Naive thymus-derived CD4-positive, alpha-beta T cell (primary cell): ENCODE results near the gene FCN3. TPM values are rescaled to one million over a fixed set of nuclear protein-coding genes. Genes with fewer than 3 reads are reported as not detected.

Experiments
- ATAC-seq: fragments of 150-1000 bp; cut with Tn5 transposase; 2 replicates; pipeline ENCODE4 v1.10.0; 2021; ENCODE audit warnings: mild to moderate bottlenecking, moderate library complexity
- CTCF ChIA-PET: fragments of 350-600 bp; sonication (Branson Sonifier 250); formaldehyde crosslinking; loops from one replicate; lab custom pipeline; 2021; ENCODE audit warnings: antibody characterized with exemption; lab: Charles Lee
- POLR2A ChIA-PET: fragments of 350-600 bp; sonication (Branson Sonifier 250); formaldehyde crosslinking; loops from one replicate; lab custom pipeline; 2021; ENCODE audit warnings: antibody characterized with exemption, inconsistent platforms; lab: Charles Lee
- DNase-seq, 9 donors: peaks; one replicate each; pipeline versions ENCODE4 v3.0.0 to v3.0.0-alpha.2; 2020 to 2022; ENCODE audit warnings: mixed read lengths in 1 of 9
- H3K27ac ChIP-seq: one replicate; pipeline ENCODE4 v1.7.0; 2013; ENCODE audit warnings: mild to moderate bottlenecking, low read depth, low read length, moderate library complexity
- H3K27me3 ChIP-seq, 2 donors: one replicate each; pipeline ENCODE4 v1.7.0; 2013; ENCODE audit warnings: low read length in 2 of 2, mild to moderate bottlenecking in 2 of 2, moderate library complexity in 2 of 2; ENCODE audit not compliant: control insufficient read depth in 2 of 2, insufficient read depth in 2 of 2
- H3K36me3 ChIP-seq, 3 experiments: 1 replicate in 2 of 3; 2 replicates in 1 of 3; pipeline ENCODE4 v1.7.0; 2013; ENCODE audit warnings: low read length in 3 of 3, mild to moderate bottlenecking in 3 of 3, moderate library complexity in 1 of 3; ENCODE audit not compliant: insufficient read depth in 3 of 3, control insufficient read depth in 2 of 3
- H3K4me1 ChIP-seq, 2 donors: one replicate each; pipeline ENCODE4 v1.7.0; 2013; ENCODE audit warnings: low read length in 2 of 2, mild to moderate bottlenecking in 2 of 2, moderate library complexity in 1 of 2; ENCODE audit not compliant: control insufficient read depth in 2 of 2, insufficient read depth in 2 of 2
- H3K4me3 ChIP-seq: 2 replicates; pipeline ENCODE4 v1.7.0; 2013; ENCODE audit warnings: mild to moderate bottlenecking, low read length
- H3K9me3 ChIP-seq, 3 experiments: 1 replicate in 2 of 3; 2 replicates in 1 of 3; pipeline ENCODE4 v1.7.0; 2013; ENCODE audit warnings: low read length in 3 of 3; ENCODE audit not compliant: control insufficient read depth in 2 of 3
- H3K27ac Mint-ChIP-seq, 9 donors: one replicate each; pipeline ENCODE4 v1.8.0; 2020 to 2022; ENCODE audit warnings: mixed read lengths in 9 of 9, mild to moderate bottlenecking in 8 of 9, moderate library complexity in 5 of 9, inconsistent platforms in 2 of 9
- H3K27me3 Mint-ChIP-seq, 5 donors: one replicate each; pipeline ENCODE4 v1.8.0; 2021 to 2022; ENCODE audit warnings: mixed read lengths in 5 of 5, mild to moderate bottlenecking in 1 of 5
- H3K36me3 Mint-ChIP-seq, 5 donors: one replicate each; pipeline ENCODE4 v1.8.0; 2020 to 2022; ENCODE audit warnings: mixed read lengths in 5 of 5, mild to moderate bottlenecking in 3 of 5, inconsistent platforms in 1 of 5
- H3K4me1 Mint-ChIP-seq, 7 donors: one replicate each; pipeline ENCODE4 v1.8.0; 2020 to 2022; ENCODE audit warnings: mixed read lengths in 7 of 7, mild to moderate bottlenecking in 3 of 7, inconsistent platforms in 1 of 7
- H3K4me3 Mint-ChIP-seq, 10 donors: one replicate each; pipeline ENCODE4 v1.8.0; 2020 to 2022; ENCODE audit warnings: mild to moderate bottlenecking in 10 of 10, mixed read lengths in 10 of 10, moderate library complexity in 6 of 10, inconsistent platforms in 2 of 10
- H3K9me3 Mint-ChIP-seq, 11 donors: one replicate each; pipeline ENCODE4 v1.8.0; 2020 to 2022; ENCODE audit warnings: mixed read lengths in 11 of 11, mild to moderate bottlenecking in 4 of 11, inconsistent platforms in 1 of 11, moderate library complexity in 1 of 11
- intact Hi-C, 2 donors: fragments of 100-400 bp; cut with micrococcal nuclease; formaldehyde crosslinking; loops; one replicate each; pipeline ENCODE4 v1.15.1; 2023
- polyA plus RNA-seq, 2 donors: library from polyadenylated mRNA; unstranded; fragments of 300-500 nt; fragmentation: Illumina TruSeq; gene quantifications; one replicate each; pipeline ENCODE4 v1.2.3, GENCODE V29; 2021
- total RNA-seq, 6 experiments: library from RNA in 5 of 6; stranded (reverse) in 5 of 6; gene quantifications; 1 replicate in 5 of 6; 2 replicates in 1 of 6; pipeline ENCODE4 v1.2.3 and lab custom pipeline; 2021 to 2026

Gene FCN3
- total and polyA plus RNA-seq, 7 experiments from 2014 or later: not detected

DNA sequence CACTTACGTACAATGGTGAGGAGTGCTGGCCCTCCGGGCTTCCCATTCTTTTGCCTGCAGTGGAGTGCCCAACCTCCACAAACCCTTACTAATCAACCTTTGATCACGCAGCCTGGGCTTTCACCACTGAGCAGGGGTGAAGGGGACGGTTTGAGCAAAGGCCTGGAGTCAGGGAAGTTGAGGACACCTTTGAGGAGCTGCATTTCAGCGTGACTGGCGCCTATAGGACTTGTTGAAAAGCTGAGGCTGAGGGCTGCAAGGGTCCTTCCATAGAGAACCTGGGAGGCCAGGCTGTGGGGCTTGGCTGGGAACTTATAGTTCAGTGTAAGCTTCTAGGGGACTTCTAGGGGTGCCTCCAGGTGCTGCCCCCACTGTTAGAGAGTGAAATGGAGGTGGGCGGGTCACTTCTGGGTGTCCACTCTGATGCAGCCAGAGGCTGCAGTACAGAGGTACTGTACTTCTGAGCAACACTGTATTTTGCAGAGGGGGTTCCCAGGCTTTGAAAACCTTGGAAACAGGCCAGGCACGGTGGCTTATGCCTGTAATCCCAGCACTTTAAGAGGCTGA is 23.0 kb downstream of the FCN3 start:
- DNase-seq (no peak), ATAC-seq (no peak)
- Histone ChIP-seq H3K4me3 (no peak overlapping the region), H3K27ac (no peak overlapping the region), H3K36me3 (peaks cover 0 to 39% (median 8%) of the 10 kb centered on the region in 3 experiments), H3K9me3 (no peaks in the 10 kb centered on the region), H3K4me1 (peaks cover 11 to 17% of the 10 kb centered on the region in 2 donors), H3K27me3 (no peaks in the 10 kb centered on the region)
- Mint-ChIP-seq H3K36me3 (peaks cover 0 to 12% (median 3%) of the 10 kb centered on the region in 5 donors), H3K9me3 (no peaks in the 10 kb centered on the region), H3K4me1 (peaks cover 7 to 32% (median 25%) of the 10 kb centered on the region in 7 donors), H3K27ac (peak overlapping the region in 5 of 9 donors; percentile 14 to 74 (median 41)), H3K4me3 (no peak overlapping the region), H3K27me3 (no peaks in the 10 kb centered on the region)
- ChIA-PET CTCF (interaction anchor here (1.0 kb wide), 1 partner anchor 28 kb away, joined by 3 read pairs; no protein-coding TSS in a partner anchor), POLR2A (interaction anchor here (0.8 to 9.2 kb wide), 2 partner anchors 7 to 18 kb away, joined by 3 to 111 read pairs; partner anchors contain the start of gene SYTL1)
- intact Hi-C loops: no loop called here

GRCh38 chr1:27350663-27351540 is 23.7 kb downstream of the FCN3 start:
- intact Hi-C loops: no loop called here
- DNase-seq: no peak
- no peak for ATAC-seq
- no peaks in the 10 kb centered on the region for H3K9me3 Mint-ChIP-seq
- no peak overlapping the region for H3K27ac ChIP-seq
- no peaks in the 10 kb centered on the region for H3K9me3 ChIP-seq
- H3K4me3 ChIP-seq: no peak overlapping the region
- H3K36me3 ChIP-seq: peaks cover 0 to 44% (median 8%) of the 10 kb centered on the region in 3 experiments
- peaks cover 12 to 31% (median 27%) of the 10 kb centered on the region in 7 donors for H3K4me1 Mint-ChIP-seq
- ChIA-PET CTCF (interaction anchor here (1.0 to 1.7 kb wide), 2 partner anchors 19 to 28 kb away, joined by 3 to 8 read pairs; no protein-coding TSS in a partner anchor), POLR2A (interaction anchor here (0.8 to 9.2 kb wide), 3 partner anchors 7 to 17 kb away, joined by 3 to 111 read pairs (median 3); partner anchors contain the start of gene SYTL1)
- peaks cover 4 to 16% (median 6%) of the 10 kb centered on the region in 5 donors for H3K36me3 Mint-ChIP-seq
- peak overlapping the region in 2 of 9 donors; percentile 17 to 51 for H3K27ac Mint-ChIP-seq
- peak overlapping the region in 1 of 10 donors; percentile 18 for H3K4me3 Mint-ChIP-seq
- H3K27me3 Mint-ChIP-seq: no peaks in the 10 kb centered on the region
- H3K4me1 ChIP-seq: peaks cover 6 to 9% of the 10 kb centered on the region in 2 donors
- H3K27me3 ChIP-seq: no peaks in the 10 kb centered on the region

DNA sequence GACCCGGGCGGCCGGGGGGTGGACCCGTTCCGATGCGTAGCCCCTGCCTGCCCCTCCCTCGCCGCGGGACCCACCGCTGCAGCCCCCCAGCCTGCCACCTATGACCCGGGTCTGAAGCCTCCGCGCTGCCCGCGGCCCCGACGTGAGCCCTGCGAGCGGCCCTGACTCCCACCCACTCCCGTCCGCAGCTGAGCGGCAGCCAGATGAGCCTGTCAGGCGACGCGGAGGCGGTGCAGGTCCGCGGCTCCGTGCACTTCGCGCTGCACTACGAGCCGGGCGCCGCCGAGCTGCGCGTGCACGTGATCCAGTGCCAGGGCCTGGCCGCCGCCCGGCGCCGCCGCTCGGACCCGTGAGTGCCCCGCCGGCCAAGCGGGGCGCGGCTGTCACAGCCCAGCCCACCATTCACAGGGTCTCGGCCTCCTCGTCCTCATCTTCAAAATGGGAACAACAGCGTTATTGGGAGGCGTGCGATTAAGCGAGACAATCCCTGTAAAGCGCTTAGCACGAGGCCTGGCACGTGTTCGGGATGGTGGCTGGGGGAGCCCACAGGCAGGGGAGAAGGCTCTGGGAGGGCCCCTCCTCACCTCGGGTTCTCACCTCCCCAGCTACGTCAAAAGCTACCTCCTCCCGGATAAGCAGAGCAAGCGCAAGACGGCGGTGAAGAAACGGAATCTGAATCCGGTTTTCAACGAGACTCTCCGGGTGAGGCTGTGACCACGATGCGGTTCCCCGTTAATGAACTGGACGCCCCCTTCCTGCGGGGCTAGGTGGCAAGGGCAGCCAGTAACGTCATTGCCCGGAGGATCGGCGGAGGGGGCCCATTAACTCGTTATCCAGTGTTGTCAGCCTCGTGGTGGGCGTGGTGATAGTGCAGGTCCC is 24.6 kb downstream of the FCN3 start:
- Histone ChIP-seq H3K27me3 (no peaks in the 10 kb centered on the region), H3K9me3 (no peaks in the 10 kb centered on the region), H3K27ac (peak overlapping the region; percentile 70), H3K4me1 (peaks cover 0 to 7% of the 10 kb centered on the region in 2 donors), H3K36me3 (peaks cover 0 to 49% (median 8%) of the 10 kb centered on the region in 3 experiments), H3K4me3 (no peak overlapping the region)
- H3K27ac Mint-ChIP-seq: no peak overlapping the region
- peak overlapping the region in 1 of 10 donors; percentile 69 for H3K4me3 Mint-ChIP-seq
- DNase-seq: no peak
- peak; percentile 79 for ATAC-seq
- ChIA-PET CTCF (interaction anchor here (1.7 kb wide), 1 partner anchor 18 kb away, joined by 8 read pairs; no protein-coding TSS in a partner anchor), POLR2A (interaction anchor here (0.7 to 1.3 kb wide), 4 partner anchors 9 to 27 kb away, joined by 3 to 5 read pairs (median 3); partner anchors contain the start of gene SYTL1)
- H3K36me3 Mint-ChIP-seq: peaks cover 4 to 14% (median 6%) of the 10 kb centered on the region in 5 donors
- peaks cover 5 to 28% (median 23%) of the 10 kb centered on the region in 7 donors for H3K4me1 Mint-ChIP-seq
- H3K9me3 Mint-ChIP-seq: no peaks in the 10 kb centered on the region
- intact Hi-C loops: loop anchor here in 1 of 2 donors (1.0 kb wide), 1 partner anchor 9 kb away; no protein-coding TSS in a partner anchor
- no peaks in the 10 kb centered on the region for H3K27me3 Mint-ChIP-seq

GRCh38 chr1:27348861-27349783 is 25.5 kb downstream of the FCN3 start:
- Mint-ChIP-seq H3K27ac (peak overlapping the region in 4 of 9 donors; percentile 42 to 62 (median 52)), H3K9me3 (no peaks in the 10 kb centered on the region), H3K36me3 (peaks cover 4 to 18% (median 6%) of the 10 kb centered on the region in 5 donors), H3K4me1 (peaks cover 5 to 32% (median 29%) of the 10 kb centered on the region in 7 donors), H3K4me3 (peak overlapping the region; percentile 19 to 74 (median 62)), H3K27me3 (no peaks in the 10 kb centered on the region)
- ATAC-seq (peak; percentile 88), DNase-seq (peak in 3 of 9 donors; percentile 26 to 38 (median 36))
- H3K4me3 ChIP-seq: peak overlapping the region; percentile 50
- POLR2A ChIA-PET: interaction anchor here (0.7 to 1.3 kb wide), 3 partner anchors 11 to 26 kb away, joined by 3 to 5 read pairs (median 3); no protein-coding TSS in a partner anchor
- no peaks in the 10 kb centered on the region for H3K9me3 ChIP-seq
- intact Hi-C loops: loop anchor here in 1 of 2 donors (1.0 kb wide), 1 partner anchor 8 kb away; no protein-coding TSS in a partner anchor
- peaks cover 0 to 52% (median 8%) of the 10 kb centered on the region in 3 experiments for H3K36me3 ChIP-seq
- H3K27ac ChIP-seq: peak overlapping the region; percentile 70
- peaks cover 0 to 14% of the 10 kb centered on the region in 2 donors for H3K4me1 ChIP-seq
- CTCF ChIA-PET: interaction anchor here (1.6 to 1.7 kb wide), 2 partner anchors 8 to 17 kb away, joined by 7 to 8 read pairs; no protein-coding TSS in a partner anchor
- no peaks in the 10 kb centered on the region for H3K27me3 ChIP-seq

DNA sequence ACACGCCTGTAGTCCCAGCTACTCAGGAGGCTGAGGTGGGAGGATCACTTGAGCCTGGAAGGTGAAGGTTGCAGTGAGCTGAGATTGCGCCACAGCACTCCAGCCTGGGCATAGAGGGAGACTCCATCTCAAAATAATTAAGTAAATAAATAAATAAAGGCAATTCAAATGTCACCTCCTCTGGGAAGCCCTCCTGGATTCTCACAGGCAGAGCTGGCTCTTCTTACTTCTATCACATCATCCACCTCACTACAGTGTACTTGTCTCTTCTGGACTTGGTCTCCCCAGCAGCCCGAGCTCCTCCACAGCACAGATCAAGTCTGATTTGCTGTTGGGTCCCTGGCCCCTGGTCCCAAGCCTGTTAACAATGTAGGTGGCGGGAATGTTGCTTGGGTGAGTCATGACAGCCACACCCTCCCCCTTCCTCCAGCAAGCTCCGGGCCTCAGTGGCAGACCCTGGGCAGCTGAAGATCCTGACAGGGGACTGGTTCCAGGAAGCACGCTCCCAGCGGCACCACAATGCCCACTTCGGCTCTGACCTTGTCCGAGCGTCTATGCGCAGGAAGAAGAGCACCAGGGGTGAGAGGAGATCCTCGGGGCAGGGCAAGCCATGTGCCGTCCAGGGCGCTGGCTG is 27.5 kb downstream of the FCN3 start:
- Histone ChIP-seq H3K4me1 (peaks cover 0 to 18% of the 10 kb centered on the region in 2 donors), H3K36me3 (peaks cover 0 to 52% (median 8%) of the 10 kb centered on the region in 3 experiments), H3K9me3 (no peaks in the 10 kb centered on the region), H3K4me3 (no peak overlapping the region), H3K27ac (peak overlapping the region; percentile 22), H3K27me3 (no peaks in the 10 kb centered on the region)
- H3K27ac Mint-ChIP-seq: peak overlapping the region in 4 of 9 donors; percentile 28 to 70 (median 64)
- H3K27me3 Mint-ChIP-seq: no peaks in the 10 kb centered on the region
- H3K4me3 Mint-ChIP-seq: peak overlapping the region in 2 of 10 donors; percentile 19 to 37
- H3K9me3 Mint-ChIP-seq: no peaks in the 10 kb centered on the region
- CTCF ChIA-PET: interaction anchor here (1.2 to 3.3 kb wide), 2 partner anchors 9 to 14 kb away, joined by 4 to 21 read pairs; no protein-coding TSS in a partner anchor
- peaks cover 5 to 43% (median 40%) of the 10 kb centered on the region in 7 donors for H3K4me1 Mint-ChIP-seq
- DNase-seq: no peak
- H3K36me3 Mint-ChIP-seq: peaks cover 4 to 29% (median 9%) of the 10 kb centered on the region in 5 donors
- ATAC-seq: no peak
- POLR2A ChIA-PET: interaction anchor here (0.7 to 7.2 kb wide), 3 partner anchors 8 to 19 kb away, joined by 3 to 111 read pairs (median 3); no protein-coding TSS in a partner anchor
- intact Hi-C loops: no loop called here
